ENCODE data around the gene CRISP1. TPM values are rescaled to one million over a fixed set of nuclear protein-coding genes. Genes with fewer than 3 reads are reported as not detected.

CRISP1 gene
- total and polyA plus RNA-seq, 2 donors (not counting 3 experiments of a cell fraction or from before 2014, with no cell fraction given), result not detected

DNA sequence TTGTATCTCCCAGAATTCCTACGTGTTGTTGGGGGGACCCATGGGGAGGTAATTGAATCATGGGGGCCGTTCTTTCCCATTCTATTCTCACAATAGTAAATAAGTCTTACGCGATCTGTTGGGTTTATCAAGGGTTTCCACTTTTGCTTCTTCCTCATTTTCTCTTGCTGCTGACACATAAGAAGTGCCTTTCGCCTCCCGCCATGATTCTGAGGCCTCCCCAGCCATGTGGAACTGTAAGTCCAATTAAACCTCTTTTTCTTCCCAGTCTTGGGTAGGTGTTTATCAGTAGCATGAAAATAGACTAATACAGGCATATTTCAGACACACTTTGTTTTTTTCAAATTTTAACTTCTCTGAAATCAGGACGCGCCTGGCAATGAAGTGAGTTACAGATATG lies 64.8 kb downstream of the CRISP1 start:
- no peaks in the 10 kb centered on the region for H3K4me1 ChIP-seq (ENCODE audit: control insufficient read depth, extremely low read depth, insufficient read depth, low read length)
- no TSS peak for BruUV-seq (replicated peaks)
- FAIRE-seq, result no peak
- no peak overlapping the region for H3K9ac ChIP-seq (replicated peaks; ENCODE audit: extremely low read depth, insufficient read depth, low read length)
- H3K9me3 ChIP-seq (replicated peaks; ENCODE audit: control insufficient read depth, insufficient read depth, low read length), result no peaks in the 10 kb centered on the region
- TF ChIP-seq FOS (IDR thresholded peaks at IDR 0.05; ENCODE audit: borderline replicate concordance, insufficient read depth, low read length) (no peak), GATA2 (IDR thresholded peaks at IDR 0.05; ENCODE audit: insufficient read depth, insufficient read length, low read depth, low read length) (no peak), POLR2A (IDR thresholded peaks at IDR 0.05; ENCODE audit: low read depth, low read length) (no peak), EZH2 (IDR thresholded peaks at IDR 0.05; ENCODE audit: borderline replicate concordance, low read depth, low read length, severe bottlenecking) (no peak), POLR2AphosphoS5 (IDR thresholded peaks at IDR 0.05; ENCODE audit: insufficient read depth, low read depth, low read length) (no peak), MYC (IDR thresholded peaks at IDR 0.05; ENCODE audit: low read depth, low read length) (no peak), JUN (IDR thresholded peaks at IDR 0.05; ENCODE audit: borderline replicate concordance, insufficient read depth, insufficient read length, low read depth) (no peak)
- TF ChIP-seq, protein P1, sequence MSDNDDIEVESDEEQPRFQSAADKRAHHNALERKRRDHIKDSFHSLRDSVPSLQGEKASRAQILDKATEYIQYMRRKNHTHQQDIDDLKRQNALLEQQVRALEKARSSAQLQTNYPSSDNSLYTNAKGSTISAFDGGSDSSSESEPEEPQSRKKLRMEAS (IDR thresholded peaks at IDR 0.05; ENCODE audit: insufficient read depth, insufficient read length), result no peak
- TF ChIP-seq, protein P2, sequence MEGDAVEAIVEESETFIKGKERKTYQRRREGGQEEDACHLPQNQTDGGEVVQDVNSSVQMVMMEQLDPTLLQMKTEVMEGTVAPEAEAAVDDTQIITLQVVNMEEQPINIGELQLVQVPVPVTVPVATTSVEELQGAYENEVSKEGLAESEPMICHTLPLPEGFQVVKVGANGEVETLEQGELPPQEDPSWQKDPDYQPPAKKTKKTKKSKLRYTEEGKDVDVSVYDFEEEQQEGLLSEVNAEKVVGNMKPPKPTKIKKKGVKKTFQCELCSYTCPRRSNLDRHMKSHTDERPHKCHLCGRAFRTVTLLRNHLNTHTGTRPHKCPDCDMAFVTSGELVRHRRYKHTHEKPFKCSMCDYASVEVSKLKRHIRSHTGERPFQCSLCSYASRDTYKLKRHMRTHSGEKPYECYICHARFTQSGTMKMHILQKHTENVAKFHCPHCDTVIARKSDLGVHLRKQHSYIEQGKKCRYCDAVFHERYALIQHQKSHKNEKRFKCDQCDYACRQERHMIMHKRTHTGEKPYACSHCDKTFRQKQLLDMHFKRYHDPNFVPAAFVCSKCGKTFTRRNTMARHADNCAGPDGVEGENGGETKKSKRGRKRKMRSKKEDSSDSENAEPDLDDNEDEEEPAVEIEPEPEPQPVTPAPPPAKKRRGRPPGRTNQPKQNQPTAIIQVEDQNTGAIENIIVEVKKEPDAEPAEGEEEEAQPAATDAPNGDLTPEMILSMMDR (IDR thresholded peaks at IDR 0.05; ENCODE audit: extremely low read depth in 1 of 2, insufficient read depth in 1 of 2, low read depth in 1 of 2, low read length in 2 of 2), result no peak
- CTCF ChIA-PET, result no interaction called here
- H3K4me2 ChIP-seq (ENCODE audit: insufficient read depth, low read length), result no peak overlapping the region
- no peaks in the 10 kb centered on the region for H3K79me2 ChIP-seq (ENCODE audit: control insufficient read depth, insufficient read depth, low read length)
- H2AFZ ChIP-seq (ENCODE audit: low read depth, low read length), result no peak overlapping the region
- no peaks in the 10 kb centered on the region for H3K36me3 ChIP-seq (ENCODE audit: control insufficient read depth in 2 of 2, extremely low read depth in 1 of 2, insufficient read depth in 2 of 2, low read length in 2 of 2)
- H3K4me3 ChIP-seq (replicated peaks in 1 of 3; ENCODE audit: insufficient read depth in 1 of 3, low read depth in 1 of 3, low read length in 3 of 3), result no peak overlapping the region
- intact Hi-C loops (cut with micrococcal nuclease) (no loop called here), dilution Hi-C loops (cut with MboI; ENCODE audit: extremely low pct_ligation_motif_present, low sequenced_read_pairs) (no loop called here)
- no peaks in the 10 kb centered on the region for H4K20me1 ChIP-seq (replicated peaks; ENCODE audit: control insufficient read depth, extremely low read depth, insufficient read depth, low read length)
- POLR2A ChIA-PET, result no interaction called here
- H3K9me1 ChIP-seq (replicated peaks; ENCODE audit: control insufficient read depth, extremely low read depth, insufficient read depth, low read length), result no peaks in the 10 kb centered on the region
- H3K27me3 ChIP-seq (ENCODE audit: control insufficient read depth in 2 of 2, insufficient read depth in 2 of 2, low read length in 2 of 2), result no peaks in the 10 kb centered on the region
- no peak overlapping the region for H3K27ac ChIP-seq (ENCODE audit: insufficient read depth, low read depth, low read length)
- no peak for DNase-seq (ENCODE audit: low read depth, low spot score)

Measured in endothelial cell of umbilical vein (primary cell).